Stimulated activated naive CD8-positive, alpha-beta T cell treated with anti-CD3 and anti-CD28 coated beads, Interleukin-15, Interleukin-2, amounts not matched to agents 100 U/mL and 50 U/mL, for 24 hours (primary cell): Measurements from ENCODE around the gene TPD52L1.

Experiments
- ATAC-seq: fragments of 150-1000 bp; cut with Tn5 transposase; one replicate; pipeline ENCODE4 v1.10.0; 2021
- DNase-seq: peaks from one replicate; pipeline ENCODE4 v3.0.0; 2021

Gene TPD52L1

DNA sequence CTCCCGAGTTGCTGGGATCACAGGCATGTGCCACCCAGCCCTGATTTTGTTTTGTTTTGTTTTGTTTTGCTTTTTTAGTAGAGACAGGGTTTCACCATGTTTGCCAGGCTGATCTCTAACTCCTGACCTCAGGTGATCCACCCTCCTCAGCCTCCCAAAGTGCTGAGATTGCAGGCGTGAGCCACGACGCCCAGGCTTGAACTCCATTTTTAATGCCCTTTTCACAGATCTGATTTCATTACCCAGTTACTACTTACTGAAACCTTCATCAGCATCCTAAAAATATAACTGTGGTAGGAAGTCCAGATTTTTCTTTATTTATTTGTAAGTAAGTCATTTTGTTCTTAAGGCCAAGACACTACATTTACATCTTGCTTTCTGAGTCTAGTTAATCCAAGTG, 84.2 kb downstream of the TPD52L1 start:
- DNase-seq (no peak), ATAC-seq (no peak)

DNA sequence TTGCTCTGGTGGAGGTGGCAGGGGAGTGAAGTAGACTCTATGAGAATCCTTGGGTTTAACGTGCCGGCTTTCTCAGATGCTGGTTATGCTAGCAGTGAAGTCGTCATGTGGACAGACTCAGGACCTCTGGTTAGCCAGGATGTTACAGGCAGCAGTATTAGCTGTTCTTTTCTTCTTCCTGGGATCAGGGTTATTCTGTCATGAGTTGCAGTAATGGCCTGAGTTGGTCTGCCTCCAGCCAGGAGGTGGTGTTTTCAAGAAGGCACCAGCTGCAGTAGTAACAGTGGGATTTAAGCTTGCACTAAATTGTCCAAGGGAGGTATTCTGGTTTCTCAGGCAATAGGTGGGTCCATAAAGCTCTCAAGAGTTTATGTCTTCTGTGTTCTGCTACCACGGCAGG, 91.5 kb downstream of the TPD52L1 start:
- ATAC-seq (no peak), DNase-seq (no peak)

DNA sequence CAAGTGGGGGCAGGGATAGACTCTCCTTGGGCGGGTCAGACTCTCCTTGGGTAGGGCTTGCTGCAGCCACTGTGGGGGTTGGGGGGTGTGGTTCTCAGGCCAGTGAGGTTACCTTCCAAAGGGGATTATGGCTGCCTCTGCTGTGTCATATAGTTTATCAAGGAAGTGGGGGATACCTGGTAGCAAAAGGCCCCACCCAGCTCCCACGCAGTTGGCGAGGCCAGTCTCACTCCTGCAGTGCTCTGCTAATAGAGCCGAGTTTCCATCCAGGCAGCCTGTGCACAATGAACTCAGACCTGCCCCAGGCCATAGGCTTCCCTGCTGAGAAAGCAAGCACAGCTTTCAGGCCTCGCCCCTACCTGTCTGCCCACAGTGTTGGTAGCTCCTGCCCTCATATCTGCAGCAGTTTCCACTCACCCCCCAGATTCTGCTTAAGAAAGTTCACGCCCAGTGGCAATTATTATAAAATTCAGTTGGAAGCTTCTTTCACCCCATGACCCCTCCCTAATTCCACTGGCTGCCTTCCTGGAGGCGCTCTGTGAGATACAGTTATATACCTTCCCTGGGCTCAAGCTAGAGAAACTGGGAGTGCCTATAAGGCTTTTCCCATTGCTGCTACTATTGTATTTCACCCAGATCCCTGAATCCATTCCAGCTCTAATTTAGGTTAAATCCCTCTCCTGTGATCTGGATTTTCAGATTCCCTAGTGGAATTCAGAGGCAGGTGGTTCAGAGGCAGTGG, 92.1 kb downstream of the TPD52L1 start:
- DNase-seq (no peak), ATAC-seq (no peak)

DNA sequence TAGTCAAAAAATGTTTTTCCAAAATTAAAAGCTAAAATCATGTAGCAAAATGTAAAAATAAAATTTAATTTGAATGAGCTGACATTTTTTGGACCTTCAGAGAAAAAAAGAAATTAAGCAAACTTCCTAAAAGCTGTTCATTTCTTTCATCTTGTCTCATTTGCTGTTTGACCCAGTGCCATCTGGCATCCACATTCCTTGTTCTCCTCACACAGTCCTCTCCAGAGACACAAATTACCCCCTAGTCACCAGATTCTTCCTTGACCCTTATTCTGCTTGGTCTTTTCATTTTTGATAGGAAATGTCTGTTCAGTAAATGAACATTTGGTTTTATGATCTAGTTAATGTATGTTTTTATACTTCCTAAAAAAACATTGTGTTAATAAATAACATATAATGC, 93.0 kb downstream of the TPD52L1 start:
- ATAC-seq: no peak
- DNase-seq: no peak

DNA sequence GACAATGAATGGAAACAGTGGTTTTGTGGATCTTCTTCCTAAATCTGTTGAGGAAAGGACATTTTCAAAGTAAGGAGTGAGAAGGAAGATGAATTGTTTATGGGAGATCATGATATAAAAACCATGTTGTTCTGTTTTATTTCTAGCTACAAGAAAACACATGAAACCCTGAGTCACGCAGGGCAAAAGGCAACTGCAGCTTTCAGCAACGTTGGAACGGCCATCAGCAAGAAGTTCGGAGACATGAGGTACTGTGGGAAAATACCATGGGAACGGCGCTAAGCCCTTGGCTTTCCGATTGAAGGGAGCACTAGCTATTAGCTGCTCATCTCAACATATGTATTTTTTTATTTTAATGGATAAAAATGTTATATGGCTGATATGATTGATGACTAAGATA, 94.6 kb downstream of the TPD52L1 start:
- ATAC-seq: no peak

DNA sequence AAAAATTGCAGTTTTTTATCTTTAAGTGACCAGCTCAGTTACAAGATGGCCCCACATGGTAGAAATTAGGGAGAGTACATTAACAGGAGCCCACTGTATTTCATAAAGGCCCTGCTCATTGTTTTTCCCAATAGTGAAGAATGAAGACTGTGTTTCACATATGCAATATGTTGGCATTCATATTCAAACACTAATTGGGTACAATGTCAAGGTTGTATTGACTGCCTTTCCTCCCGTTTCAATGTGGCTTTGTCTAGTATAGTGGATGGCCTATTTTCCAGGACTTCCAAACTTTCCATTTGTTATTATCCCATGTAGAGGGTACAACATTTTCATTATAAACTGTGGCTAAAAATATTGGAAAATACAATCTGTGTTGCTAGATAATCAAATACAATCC, 96.9 kb downstream of the TPD52L1 start:
- no peak for ATAC-seq
- no peak for DNase-seq

More for the DNA sequence above, 94.6 kb downstream of the TPD52L1 start:
- no peak for DNase-seq

DNA sequence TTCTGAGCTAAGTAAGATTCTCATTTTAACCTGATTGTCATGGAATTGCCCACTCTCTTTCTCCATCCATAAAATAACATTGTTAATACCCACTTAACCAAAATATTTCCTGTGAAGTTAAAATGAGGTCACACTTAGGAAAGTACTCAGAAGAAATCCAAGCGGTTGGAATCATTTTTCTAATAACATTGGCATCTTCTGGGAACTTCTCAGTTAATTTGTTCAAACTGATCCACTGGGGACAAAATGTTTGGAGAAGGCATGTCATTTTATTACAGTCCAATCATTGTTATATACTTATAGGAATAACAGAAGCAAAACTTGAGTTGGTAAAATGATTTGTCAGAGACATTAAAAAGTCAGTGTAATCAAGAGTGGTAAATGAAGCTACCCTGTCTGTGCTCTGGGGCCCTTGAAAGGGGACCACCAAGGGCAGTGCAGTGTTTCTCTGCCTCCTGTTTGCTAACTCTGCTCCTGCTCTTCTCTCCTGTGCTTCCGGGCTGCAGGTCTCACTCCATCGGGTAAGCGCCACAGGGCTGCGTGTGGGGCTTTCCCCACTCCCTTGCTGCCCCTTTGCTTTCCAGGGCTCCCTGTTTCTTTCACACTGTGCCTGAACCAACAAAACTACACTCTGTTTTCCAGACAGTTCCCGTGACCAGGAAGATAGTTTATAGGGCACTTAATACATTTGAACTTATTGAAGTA, 98.1 kb downstream of the TPD52L1 start:
- ATAC-seq (no peak), DNase-seq (no peak)

DNA sequence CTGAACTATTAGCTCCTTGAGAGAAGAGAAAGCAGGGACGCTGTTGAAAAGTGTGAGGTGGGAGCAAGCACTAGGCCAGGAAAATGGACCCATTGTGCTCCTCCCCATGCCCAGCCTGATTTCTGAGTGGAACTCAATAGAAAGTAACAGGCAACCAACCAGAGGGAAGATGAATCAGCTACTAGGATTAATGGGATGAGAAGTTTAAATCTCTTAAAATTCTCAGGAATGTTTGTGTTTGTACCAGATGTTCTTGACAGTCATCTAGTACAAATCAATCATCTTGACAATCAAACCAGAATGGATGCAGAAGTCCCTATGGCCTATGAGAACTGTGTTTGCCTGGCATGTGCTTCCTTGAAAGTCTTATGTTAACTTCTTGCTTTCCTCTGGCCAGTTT, 99.3 kb downstream of the TPD52L1 start:
- ATAC-seq (no peak), DNase-seq (no peak)

DNA sequence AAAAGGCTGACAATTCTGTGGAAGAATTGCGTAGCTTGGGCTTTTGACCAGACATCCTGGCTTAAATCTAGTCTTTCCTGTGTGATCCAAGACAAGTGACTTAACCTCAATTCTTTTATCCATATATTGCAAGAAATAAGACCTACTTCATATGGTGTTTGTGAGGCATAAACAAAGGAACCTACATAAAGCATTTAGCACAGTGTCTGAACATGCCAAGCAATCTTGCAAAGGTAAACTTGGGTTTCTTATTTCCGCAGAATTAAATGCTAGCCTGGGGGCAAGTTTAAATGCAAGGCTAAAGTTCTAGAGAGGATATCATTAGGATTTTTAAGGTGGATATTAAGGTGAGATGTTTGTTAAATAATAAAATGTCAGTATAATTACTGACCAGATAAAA, 100.3 kb downstream of the TPD52L1 start:
- ATAC-seq (no peak), DNase-seq (no peak)

DNA sequence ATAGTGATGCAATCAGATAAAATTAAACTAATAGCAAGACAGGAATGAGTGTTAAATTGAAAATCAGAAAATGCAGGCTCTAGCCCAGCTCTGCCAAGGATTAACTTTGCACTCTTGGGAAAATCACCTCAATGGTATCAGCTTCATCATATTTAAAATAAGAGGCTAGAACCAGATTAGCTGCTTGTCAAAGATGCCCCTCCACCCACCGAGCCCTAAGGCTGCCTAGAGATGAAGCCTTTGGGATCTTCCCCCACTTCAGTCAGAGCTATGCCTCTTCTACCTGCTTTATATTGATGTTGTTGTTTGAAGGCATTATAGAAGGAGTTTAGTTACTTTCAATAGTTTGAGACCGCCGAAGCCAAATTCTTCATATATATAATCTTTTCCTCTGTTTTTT, 100.7 kb downstream of the TPD52L1 start:
- DNase-seq: no peak
- ATAC-seq: no peak

DNA sequence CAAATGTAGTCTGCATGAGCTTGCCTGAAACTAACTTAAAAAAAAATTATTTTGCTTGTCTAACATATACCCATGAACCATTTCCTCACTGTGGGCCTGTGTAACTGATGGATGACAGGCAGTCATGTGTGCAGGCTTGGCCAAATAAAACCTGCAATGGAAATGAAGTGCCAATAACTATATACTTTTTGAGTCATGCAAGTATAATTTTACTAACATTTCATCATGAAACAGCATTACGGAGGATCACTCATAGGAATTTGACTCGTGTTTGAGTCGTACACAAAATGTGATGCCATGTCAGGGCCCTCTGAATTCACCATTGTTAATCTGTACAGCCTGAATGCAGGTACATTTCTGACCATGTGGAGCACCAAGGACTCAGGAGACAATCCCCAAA, 101.6 kb downstream of the TPD52L1 start:
- ATAC-seq (no peak), DNase-seq (no peak)

DNA sequence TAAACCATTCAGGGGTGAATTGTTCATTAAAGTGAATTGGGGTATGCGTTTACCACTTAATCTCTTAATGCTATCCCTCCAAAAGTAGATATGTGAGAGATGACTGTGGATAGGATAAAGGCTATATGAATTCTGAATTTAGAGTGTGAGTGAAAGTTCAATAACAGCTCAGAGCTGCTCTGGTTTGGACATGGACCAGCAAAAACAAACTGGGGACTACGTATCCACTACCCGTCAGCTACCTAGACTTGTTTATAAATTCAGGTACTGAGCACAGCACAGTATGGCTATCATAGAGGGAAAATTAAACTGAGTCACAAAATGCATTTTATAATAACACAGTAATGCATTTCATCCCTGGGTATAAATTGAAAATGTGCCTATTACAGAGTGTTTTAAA, 103.8 kb downstream of the TPD52L1 start:
- DNase-seq: no peak

DNA sequence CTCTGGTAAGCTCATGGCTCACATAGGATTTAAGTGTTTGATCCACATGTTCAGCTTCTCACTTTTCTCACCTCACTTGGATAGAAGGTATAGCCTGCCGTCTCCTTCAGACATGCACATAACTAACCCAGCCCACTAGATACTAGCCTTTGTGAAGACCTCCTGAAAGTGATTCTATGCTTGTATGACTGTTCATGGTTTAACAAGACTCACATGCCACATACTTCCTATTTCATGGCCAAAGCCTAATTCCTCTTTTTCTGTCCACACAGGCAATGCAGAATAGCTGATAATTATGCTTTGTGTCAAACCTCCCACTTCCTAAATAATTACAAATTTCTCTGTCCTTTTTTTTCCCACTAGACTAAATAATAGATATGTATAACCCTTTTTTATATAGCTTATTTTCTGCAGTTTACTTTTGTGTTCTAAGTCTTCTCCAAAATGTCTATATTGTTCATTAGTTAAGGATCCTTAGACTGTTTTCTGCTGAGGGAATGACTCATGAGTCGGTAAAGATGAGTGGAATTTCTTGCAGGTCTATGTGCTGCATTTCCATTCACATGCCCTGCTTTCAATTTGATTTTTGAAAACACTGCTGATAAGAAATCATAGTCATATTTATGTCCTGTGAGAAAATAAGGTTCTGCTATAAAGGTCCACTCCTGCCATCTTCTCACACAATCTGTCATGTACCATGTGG, 105.2 kb downstream of the TPD52L1 start:
- DNase-seq (no peak), ATAC-seq (no peak)

More for the DNA sequence above, 103.8 kb downstream of the TPD52L1 start:
- no peak for ATAC-seq

DNA sequence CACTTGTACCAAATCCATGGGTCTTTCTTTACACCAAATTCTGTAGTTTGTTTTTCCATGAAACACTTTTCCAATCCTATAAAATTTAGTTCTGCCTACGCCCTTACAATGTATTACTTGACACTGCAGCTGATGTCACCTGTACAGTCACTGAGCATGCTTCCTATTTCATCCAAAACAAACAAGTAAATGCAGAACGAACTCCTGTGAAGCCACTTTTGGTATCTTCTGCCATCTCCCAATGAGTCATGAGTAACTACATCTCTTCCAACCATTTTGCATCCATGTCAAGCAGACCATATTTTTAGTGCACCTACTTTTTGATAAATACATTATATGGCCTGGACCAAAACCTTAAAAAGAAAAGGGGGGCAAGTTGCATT, 105.8 kb downstream of the TPD52L1 start:
- ATAC-seq (no peak), DNase-seq (no peak)

DNA sequence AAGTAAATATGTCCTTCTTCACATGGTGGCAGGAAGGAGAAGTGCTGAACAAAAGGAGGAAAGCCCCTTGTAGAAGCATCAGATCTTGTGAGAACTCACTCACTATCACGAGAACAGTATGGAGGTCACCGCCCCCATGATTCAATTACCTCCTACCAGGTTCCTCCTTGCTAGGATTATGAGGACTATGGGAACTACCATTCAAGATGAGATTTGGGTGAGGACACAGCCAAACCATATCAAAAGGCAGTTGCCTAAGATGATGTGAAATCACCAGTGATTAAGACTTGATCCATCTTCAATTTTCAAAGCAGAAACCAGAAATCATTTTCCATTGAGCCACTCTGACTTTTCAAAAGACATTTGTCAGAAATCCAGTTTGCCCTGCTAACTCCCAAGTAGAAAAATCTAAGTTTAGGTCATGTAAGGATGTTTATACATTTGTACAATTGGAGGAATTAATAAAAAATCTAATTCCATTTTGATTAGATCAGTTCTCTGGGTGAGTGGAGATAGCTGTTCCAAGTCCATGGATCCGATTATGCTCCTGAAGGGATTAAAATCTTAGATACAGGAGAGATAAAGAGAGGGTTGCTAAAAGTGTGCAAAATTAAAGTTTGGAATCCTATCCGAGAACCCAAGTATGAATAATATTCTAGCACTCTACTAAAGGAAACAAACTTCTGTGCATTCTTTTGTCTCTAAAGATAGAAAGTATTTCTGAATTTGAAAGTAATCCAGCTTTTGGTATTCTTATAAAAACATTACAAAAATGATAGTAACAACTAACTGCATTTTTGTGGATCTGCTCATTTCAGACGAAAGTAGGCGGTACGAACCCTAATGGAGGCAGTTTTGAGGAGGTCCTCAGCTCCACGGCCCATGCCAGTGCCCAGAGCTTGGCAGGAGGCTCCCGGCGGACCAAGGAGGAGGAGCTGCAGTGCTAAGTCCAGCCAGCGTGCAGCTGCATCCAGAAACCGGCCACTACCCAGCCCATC, 108.7 kb downstream of the TPD52L1 start:
- DNase-seq (no peak), ATAC-seq (no peak)

DNA sequence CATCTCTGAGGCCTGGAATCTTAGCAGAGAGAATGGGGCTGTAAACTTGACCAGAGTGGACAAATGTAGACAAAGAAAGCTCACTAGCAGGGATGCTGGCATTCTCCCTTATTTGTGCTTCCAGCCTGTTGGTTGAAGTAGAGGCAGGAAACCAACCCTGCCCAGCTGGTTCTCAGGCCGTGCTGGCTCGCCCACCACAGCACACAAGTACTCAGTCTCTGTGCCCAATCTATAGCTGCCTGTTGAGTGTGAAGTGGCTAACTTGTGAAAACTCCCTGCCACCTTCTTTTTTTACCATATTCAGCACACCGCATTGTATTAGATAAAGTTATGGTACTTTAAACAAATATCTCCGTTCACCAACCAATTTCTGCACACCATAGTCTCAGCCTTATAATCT, 110.9 kb downstream of the TPD52L1 start:
- no peak for ATAC-seq

DNA sequence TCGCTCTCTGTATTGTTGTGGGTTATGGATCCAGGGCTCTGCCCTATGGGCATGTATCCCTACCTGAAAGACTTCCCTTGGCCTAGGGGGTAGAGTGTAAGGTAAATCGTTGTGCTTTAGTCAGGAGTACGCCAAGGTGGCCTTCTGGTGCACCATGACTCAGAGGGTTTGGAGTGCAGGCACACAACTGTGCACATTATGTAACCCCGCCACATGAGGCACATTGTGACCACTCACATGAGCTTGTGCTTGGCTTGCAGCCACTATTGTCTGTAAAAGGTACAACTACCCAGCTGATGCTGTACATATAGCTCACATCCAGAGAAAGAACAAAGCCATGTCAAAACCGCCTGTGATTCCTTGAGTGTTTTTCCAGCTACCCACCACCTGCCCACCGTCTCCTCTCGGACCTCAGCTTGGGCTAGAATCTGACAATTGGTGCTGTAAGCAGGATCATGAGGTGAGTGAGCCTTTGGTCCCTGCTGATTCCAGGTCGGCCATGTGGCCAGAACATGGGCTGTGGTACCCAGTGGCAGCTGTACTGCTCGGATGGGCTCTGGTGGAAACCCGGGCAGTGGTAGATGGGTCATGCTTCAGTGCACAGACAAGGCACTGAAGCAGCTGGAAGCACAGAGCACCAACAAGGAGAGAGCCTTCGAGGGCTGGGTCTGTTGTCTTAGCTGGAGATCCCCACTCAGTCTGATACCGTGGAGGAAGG, 114.4 kb downstream of the TPD52L1 start:
- DNase-seq: no peak
- ATAC-seq: no peak

More for the DNA sequence above, 110.9 kb downstream of the TPD52L1 start:
- no peak for DNase-seq

DNA sequence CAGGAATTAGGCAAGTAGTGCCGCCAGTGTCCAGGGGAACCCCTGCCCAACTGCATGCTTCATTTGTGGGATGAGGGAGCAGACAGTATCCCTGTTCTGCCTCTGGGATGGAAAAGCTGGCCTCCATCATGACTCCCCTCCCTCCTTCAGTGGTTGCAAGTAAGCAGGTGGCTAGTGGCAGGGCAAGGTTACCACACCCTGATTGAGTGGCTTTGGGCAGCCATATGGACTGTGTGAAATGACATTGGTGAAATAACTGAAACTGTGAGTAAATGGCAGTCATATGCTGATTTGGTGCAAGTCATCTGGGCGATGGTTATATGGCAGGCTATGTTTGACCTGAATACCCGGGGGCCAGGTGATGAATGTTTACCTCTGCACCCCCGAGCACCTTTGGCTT, 115.2 kb downstream of the TPD52L1 start:
- ATAC-seq: no peak

DNA sequence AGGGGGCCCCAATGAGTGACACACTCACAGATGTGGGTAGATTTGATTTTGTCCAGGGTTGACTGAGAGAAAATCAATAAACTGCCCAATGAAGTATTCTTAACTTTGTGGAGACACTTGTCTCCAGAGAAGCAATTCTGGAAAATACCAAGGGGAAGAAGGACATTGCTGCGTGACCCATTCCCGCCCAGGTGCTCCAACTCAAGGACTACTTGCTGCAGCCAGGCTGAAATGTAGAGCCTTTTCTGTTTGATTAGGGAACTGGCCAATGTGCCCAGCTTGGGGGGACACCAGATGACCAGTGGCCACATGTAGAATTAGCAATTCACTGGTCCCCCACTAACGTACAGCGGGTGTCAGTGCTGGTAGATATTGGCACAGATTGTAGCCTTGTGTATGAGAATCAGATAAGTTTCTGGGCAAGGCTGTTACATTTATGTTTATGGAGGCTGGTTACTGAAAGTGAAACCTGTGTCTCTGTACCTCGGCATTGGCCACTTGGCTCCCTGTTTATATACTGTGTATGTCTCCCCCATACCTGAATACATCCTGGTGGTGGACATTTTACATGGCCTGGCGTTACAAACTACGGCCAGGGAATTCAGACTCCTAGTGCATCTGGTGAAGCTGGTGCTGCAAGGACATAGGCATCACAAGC, 115.9 kb downstream of the TPD52L1 start:
- no peak for DNase-seq
- ATAC-seq: no peak

More for the DNA sequence above, 115.2 kb downstream of the TPD52L1 start:
- no peak for DNase-seq

DNA sequence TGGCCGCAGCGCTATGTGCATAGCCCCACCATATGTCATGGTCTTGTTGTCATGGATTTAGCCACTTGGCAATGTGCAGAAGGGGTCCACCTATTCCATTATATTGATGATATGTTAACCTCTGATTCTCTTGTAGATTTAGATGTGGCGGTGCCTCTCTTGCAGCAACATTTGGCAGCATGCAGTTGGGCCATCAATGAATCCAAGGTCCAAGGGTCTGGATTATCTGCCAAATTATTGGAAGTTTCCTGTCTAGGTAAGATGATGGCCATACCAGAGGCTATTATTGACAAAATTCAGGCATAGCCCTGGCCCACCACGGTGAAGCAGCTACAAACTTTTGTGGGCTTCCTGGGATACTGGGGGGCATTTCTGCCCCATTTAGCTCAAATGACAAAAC, 116.8 kb downstream of the TPD52L1 start:
- DNase-seq: no peak
- no peak for ATAC-seq
